ENCODE results near the gene SEPHS2.
"Not testable (repeated sequence)": the region's sequence is repeated elsewhere in the genome, so short reads cannot be mapped to it uniquely, and the experiment has no call there.

Gene SEPHS2

DNA sequence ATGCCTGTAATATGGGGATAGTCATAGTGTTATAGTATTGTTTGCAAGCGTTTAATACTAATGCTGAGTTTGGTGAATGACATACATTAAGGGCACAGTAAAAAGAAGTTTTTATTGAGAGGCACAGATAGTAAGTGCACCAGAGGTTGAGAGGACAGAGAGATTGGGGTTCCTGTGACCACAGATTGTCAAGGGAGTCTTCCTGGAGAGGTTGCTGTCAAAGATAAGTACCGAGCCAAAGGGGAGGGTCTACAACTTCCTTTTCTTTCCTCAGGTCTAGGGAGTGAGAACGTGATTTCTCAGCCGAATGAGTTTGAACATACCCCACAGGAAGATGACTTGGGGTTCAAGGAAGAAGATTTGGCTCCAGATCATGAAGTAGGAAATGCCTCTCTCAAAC is 48.6 kb downstream of the SEPHS2 start:
- DNase-seq: no peak

DNA sequence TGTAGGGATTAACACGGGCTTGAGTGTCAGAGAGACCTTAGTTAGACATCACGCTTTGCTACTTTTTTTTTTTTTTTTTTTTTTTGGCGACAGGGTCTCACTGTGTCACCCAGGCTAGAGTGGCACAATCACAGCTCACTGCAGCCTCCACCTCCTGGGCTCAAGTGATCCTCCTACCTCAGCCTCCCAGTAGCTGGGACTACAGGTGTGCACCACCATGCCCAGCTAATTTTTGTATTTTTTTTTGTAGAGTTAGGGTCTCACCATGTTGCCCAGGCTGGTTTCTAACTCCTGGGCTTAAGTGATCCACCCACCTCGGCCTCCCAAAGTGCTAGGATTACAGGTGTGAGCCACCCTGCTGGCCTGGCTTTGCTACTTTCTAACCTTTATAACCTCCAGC is 49.0 kb downstream of the SEPHS2 start:
- not testable (repeated sequence) for DNase-seq

DNA sequence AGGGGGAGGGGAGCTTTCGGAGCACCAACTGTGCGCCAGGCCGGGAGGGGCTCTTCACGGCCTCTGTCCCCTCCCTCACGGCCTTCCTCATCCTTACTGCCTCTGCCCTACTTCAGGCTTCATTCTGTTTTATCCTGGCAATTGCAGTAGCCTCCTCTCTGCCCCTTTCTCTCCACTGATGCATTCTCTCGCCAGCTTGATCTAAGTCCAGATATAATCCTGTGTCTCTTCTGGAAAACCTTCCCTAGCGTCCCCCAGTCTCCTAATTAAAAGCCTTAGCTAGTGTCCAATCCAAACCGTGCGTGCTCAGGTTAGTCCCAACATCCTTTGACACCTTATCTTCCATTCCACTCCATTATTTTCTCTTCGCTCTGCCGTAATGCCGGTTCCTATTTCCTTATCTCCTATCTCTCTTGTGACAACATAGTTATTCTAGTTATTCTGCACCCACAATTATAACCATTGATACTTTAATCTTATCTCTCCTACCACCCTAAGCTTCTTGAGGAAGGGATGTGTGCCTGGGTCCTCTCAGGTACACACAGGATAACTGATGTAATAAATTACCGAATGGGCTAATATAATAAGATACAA is 49.6 kb downstream of the SEPHS2 start:
- DNase-seq: no peak

DNA sequence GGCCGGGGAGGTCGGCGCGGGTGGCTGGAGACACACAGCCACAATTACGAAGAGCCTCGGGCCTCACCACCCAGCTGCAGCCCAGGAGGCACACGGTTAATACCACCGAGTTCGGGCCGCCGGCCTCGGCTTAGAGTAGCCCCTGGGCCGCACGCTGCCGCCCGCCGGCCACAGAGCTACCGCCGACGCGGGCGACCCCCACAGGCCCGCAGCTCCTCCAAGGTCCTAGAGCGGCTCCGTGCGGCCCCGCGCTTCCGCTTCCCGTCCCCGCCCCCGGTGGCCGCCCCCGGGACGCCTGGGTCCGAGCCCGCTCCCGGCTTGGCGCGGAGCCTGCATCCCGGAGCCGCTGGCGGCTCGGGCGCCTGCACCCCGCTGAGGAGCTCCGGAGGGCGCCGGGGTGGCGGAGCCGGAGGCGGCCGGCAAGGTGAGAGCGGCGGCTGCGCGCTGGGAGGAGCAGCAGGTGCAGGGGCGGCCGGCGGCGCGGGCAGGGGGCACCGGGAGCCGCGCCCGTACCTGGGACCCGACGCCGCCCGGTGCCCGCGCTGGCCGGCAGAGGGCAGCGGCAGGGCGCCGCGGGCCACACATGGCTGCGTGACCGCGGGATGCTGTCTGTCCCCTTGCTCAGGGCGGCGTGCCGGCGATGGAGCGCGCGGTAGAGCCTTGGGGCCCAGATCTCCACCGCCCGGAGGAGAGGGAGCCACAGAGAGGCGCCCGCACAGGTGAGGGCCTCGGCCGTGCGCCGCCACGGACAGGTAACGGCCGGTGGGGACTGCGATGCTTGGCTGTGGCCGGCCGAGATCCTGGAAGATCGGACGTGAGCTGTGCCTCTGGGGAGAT is 50.3 kb downstream of the SEPHS2 start, which contains the start of gene ZNF48:
ZNF48 (plus strand) TSS at position 266 of the 837 bp plus-strand sequence; CDS start at position 641, 375 bp downstream.
- DNase-seq: peak; percentile 29

DNA sequence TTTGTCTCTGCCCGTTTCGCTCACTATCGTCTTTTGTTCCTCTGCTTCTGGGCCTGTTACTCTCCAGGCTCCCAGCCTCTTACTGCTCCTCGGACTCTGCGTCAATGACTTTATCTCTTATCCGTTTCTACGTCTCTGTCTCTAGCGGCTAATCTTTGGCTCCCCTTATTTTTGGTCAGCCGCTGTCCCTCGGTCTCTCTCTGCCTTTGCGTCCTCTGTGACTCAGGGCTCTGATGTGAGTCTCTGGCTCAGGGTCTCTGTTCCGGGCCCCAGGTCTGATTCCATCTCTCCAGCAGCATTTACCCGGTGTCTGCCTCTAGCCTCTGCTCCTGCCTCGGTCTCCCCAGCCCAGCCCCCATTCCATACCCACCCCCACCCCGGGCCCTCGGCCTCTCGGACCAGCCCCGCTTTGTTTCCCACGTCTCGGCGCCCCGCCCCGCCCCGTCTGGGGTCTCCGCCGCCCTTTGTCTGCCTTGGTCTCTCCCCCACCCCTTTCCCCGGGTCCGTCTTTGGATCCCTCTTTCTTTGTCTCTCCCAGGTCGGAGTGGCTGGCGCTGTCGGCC is 51.0 kb downstream of the SEPHS2 start:
- DNase-seq: no peak

Data from cortex of kidney (tissue), 1 donor.